Activated CD8-positive, alpha-beta memory T cell treated with anti-CD3 and anti-CD28 coated beads, Interleukin-2, amount 50 U/mL, for 24 hours (primary cell): ENCODE data around the gene XPO5.

Source experiments
- DNase-seq: peaks from one replicate; pipeline ENCODE4 v3.0.0-alpha.2; 2020; ENCODE audit errors: extremely low read depth

XPO5 gene

GRCh38 chr6:43497689-43498088 lies 78.1 kb downstream of the XPO5 start:
- DNase-seq, result no peak

- no peak for DNase-seq
Observed at GRCh38 chr6:43497129-43497396, 78.8 kb downstream of the XPO5 start.

GRCh38 chr6:43496370-43497128 lies 79.3 kb downstream of the XPO5 start:
- no peak for DNase-seq

- DNase-seq, result no peak
Observed at GRCh38 chr6:43495409-43495941, 80.4 kb downstream of the XPO5 start.

- DNase-seq, result no peak
Observed at GRCh38 chr6:43494766-43495165, 81.1 kb downstream of the XPO5 start.

GRCh38 chr6:43494321-43494720 lies 81.5 kb downstream of the XPO5 start:
- no peak for DNase-seq

- no peak for DNase-seq
Observed at GRCh38 chr6:43493833-43494232, 82.0 kb downstream of the XPO5 start.

- DNase-seq, result no peak
Observed at GRCh38 chr6:43493230-43493629, 82.6 kb downstream of the XPO5 start.

GRCh38 chr6:43492673-43493072 lies 83.2 kb downstream of the XPO5 start:
- DNase-seq, result no peak

GRCh38 chr6:43491750-43492661 lies 83.8 kb downstream of the XPO5 start:
- no peak for DNase-seq

GRCh38 chr6:43490523-43490939 lies 85.3 kb downstream of the XPO5 start:
- no peak for DNase-seq

- no peak for DNase-seq
Observed at GRCh38 chr6:43489277-43490072, 86.4 kb downstream of the XPO5 start.

GRCh38 chr6:43488667-43489276 lies 87.1 kb downstream of the XPO5 start:
- DNase-seq, result no peak

GRCh38 chr6:43481591-43482236 lies 94.1 kb downstream of the XPO5 start:
- DNase-seq, result no peak

GRCh38 chr6:43481075-43481474 lies 94.8 kb downstream of the XPO5 start:
- no peak for DNase-seq

- DNase-seq, result no peak
Observed at GRCh38 chr6:43478008-43478372, 97.8 kb downstream of the XPO5 start.

- DNase-seq, result peak; percentile 90
Observed at GRCh38 chr6:43477235-43478007, 98.4 kb downstream of the XPO5 start, which contains the start of gene TJAP1. TSS of gene TJAP1 (plus strand) at chr6:43477570. CDS start at chr6:43499002, 21,432 bp downstream.

- no peak for DNase-seq
Observed at GRCh38 chr6:43476746-43477145, 99.1 kb downstream of the XPO5 start.

GRCh38 chr6:43475516-43475915 lies 100.3 kb downstream of the XPO5 start:
- DNase-seq, result no peak

GRCh38 chr6:43472515-43472914 lies 103.3 kb downstream of the XPO5 start:
- no peak for DNase-seq
